Esophagus muscularis mucosa (tissue), 4 donors: ENCODE data around the gene MRPL17.

Experiments used
- EP300 ChIP-seq: sonication (generic); formaldehyde crosslinking; IDR thresholded peaks from one replicate; pipeline ENCODE4 v1.6.1; 2017; ENCODE audit warnings: antibody characterized with exemption
- POLR2A ChIP-seq: fragments of 450-650 bp; IDR thresholded peaks from one replicate; pipeline ENCODE4 v1.6.1; 2017; ENCODE audit warnings: antibody characterized with exemption, moderate library complexity, mild to moderate bottlenecking, low read depth
- POLR2AphosphoS5 ChIP-seq, 2 donors: sonication (generic); formaldehyde crosslinking; IDR thresholded peaks; one replicate each; pipeline ENCODE4 v1.6.1; 2017; ENCODE audit warnings: antibody characterized with exemption in 2 of 2
- TF ChIP-seq, protein P1 (sequence below), 3 experiments: fragments of 200-600 bp in 2 of 3; fragments of 450-650 bp in 1 of 3; sonication (generic) in 2 of 3; IDR thresholded peaks; one replicate each; pipeline ENCODE4 v1.5.1; 2017 to 2019; ENCODE audit warnings: antibody characterized with exemption in 3 of 3, mild to moderate bottlenecking in 2 of 3, moderate library complexity in 1 of 3

GRCh38 chr11:6650104-6650503 lies 33.0 kb downstream of the MRPL17 start:
- TF ChIP-seq EP300 (no peak), POLR2AphosphoS5 (IDR thresholded peaks at IDR 0.05) (no peak), POLR2A (no peak)
- TF ChIP-seq, protein P1, sequence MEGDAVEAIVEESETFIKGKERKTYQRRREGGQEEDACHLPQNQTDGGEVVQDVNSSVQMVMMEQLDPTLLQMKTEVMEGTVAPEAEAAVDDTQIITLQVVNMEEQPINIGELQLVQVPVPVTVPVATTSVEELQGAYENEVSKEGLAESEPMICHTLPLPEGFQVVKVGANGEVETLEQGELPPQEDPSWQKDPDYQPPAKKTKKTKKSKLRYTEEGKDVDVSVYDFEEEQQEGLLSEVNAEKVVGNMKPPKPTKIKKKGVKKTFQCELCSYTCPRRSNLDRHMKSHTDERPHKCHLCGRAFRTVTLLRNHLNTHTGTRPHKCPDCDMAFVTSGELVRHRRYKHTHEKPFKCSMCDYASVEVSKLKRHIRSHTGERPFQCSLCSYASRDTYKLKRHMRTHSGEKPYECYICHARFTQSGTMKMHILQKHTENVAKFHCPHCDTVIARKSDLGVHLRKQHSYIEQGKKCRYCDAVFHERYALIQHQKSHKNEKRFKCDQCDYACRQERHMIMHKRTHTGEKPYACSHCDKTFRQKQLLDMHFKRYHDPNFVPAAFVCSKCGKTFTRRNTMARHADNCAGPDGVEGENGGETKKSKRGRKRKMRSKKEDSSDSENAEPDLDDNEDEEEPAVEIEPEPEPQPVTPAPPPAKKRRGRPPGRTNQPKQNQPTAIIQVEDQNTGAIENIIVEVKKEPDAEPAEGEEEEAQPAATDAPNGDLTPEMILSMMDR (IDR thresholded peaks at IDR 0.05): no peak
